ENCODE results near the gene AUP1.
A peak's percentile ranks its signal among the peaks of the same experiment; 100 is the strongest.

The AUP1 gene

DNA sequence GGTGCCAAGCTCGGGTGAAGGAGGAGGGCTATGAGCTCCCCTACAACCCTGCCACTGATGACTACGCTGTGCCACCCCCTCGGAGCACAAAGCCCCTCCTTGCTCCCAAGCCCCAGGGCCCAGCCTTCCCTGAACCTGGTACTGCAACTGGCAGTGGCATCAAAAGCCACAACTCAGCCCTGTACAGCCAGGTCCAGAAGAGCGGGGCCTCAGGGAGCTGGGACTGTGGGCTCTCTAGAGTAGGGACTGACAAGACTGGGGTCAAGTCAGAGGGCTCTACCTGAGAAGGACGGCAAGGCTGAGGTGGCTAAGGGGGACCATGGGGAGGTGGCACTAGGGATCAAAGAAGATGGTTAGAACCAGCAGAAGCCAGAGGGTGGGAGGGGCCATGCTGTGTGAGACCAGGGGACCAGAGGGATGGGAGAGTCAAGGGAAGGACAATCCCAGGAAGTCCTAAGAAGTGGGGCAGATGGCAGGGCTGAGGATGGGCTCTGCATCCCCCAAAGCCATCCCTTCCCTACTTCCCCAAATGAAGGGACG is 27.4 kb upstream of the AUP1 start:
- DNase-seq = no peak

- no peak for DNase-seq
Measured at GRCh38 chr2:74556159-74556558, 26.7 kb upstream of the AUP1 start.

GRCh38 chr2:74555610-74556103 is 26.2 kb upstream of the AUP1 start:
- no peak for DNase-seq

- peak; percentile 62 for DNase-seq
Measured at GRCh38 chr2:74554820-74555531, 25.5 kb upstream of the AUP1 start.

DNA sequence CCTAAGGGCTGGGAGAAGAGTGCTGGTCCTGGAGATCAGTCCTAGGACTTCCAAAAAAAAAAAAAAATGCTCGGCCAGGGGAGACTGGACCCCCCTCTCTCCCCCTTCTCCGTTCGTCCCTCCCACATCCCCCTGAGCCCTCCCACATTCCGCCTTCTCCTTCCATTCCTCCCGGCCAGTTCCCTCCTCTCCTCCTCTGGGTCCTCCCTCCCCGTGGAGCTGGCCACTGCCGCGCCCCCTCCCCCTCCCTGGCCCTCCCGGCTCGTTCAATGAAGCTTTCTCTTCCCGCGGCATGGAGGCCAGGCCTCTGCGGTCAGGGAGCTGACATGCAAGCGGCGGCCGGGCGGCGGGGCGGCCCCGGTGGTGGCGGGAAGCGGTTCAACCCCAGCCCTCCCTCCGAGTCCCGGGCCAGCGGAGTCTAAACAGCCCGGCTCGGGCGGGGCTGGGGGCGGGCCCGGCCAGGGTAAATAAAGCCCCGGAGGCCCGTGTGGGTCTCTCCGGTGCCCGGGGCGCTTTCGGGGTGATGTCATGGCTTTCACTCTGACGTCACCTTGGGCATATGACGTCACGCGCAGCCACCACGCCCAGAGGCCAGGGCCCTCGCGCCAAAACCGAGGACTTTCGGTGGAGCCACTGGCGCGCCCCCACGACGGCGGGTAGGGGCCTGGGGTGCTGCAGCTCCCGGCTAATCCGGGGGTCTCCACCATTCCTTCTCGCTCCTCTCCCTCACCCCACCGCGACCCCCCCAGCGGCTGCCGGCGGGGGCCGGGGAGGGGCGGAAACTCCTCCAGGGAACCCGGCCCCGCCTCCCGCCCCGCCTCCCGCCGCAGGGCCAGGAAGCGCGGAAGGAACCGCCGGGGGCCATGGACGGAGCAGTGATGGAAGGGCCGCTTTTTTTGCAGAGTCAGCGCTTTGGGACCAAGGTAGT is 24.6 kb upstream of the AUP1 start, which contains the start of the genes DOK1 and LOXL3:
TSS of gene DOK1 (plus strand) at position 829 of the 928 bp plus-strand sequence. CDS start at position 864, 35 bp downstream.
TSS of gene LOXL3 (minus strand) at position 51 of the 928 bp plus-strand sequence. CDS start 1,308 bp downstream, outside the sequence.
- DNase-seq = peak; percentile 63

- no peak for DNase-seq
Measured at GRCh38 chr2:74552914-74553811, 23.7 kb upstream of the AUP1 start.

GRCh38 chr2:74551942-74552913 is 22.7 kb upstream of the AUP1 start:
- no peak for DNase-seq

DNA sequence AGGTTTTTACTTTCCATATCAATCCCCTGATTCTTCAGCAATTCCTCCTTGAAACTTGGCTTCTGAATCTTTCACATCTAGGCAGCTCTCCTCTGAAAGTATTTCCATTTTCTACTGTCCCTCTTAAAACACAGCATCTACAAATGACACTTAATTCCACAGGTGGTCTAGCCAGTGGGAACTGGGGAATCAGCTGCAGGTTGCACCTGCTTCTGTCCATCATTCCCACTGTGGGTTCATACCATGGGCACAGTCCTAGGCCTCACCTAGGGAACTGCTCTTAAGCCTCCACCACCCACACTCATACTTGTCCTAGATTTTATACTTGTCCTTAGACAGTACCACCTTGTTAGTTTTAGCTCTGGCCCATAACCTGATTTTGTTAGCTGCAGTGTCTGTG is 22.0 kb upstream of the AUP1 start:
- no peak for DNase-seq

DNA sequence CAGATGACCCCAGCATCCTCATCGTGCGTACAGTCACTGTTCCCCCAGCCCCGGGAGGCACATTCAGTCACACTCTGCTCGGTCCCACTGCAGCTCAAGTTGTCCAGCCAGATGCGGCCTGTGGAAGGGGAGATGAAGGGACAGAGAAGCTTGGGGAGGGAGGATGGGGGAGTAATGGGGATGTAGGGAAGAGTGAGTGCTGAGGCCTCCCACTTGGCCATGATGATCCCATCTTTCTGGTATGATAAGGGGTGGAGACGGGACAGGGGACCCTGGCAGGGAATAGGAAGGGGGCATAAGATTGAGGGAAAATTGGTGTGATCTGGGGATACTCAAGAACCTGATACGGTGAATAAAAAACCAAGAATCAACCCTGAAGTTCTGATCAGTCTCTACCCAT is 20.7 kb upstream of the AUP1 start:
- no peak for DNase-seq

GRCh38 chr2:74548900-74549826 is 19.7 kb upstream of the AUP1 start:
- DNase-seq = peak; percentile 69

GRCh38 chr2:74548285-74548899 is 18.9 kb upstream of the AUP1 start:
- DNase-seq = peak; percentile 49

- DNase-seq = no peak
Measured at GRCh38 chr2:74546004-74546403, 16.5 kb upstream of the AUP1 start.

DNA sequence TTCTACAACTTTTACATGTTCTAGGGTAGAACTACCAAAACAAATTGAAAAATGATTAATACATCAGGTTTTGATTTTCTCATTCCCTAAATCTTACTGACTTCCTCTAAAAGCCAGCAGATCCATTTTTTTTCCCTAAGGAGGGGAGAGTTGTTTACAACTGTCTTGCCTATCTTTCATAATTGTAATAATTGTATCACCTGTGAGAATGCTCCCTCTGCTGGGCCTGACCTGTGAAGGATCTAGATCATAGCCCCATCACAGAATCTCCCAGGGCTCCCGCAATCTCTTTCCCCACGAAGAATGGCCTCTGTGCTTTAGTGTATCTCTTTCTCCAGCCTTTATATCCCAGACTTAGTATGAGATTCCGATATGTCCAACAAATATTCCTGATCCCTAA is 15.1 kb upstream of the AUP1 start:
- no peak for DNase-seq

DNA sequence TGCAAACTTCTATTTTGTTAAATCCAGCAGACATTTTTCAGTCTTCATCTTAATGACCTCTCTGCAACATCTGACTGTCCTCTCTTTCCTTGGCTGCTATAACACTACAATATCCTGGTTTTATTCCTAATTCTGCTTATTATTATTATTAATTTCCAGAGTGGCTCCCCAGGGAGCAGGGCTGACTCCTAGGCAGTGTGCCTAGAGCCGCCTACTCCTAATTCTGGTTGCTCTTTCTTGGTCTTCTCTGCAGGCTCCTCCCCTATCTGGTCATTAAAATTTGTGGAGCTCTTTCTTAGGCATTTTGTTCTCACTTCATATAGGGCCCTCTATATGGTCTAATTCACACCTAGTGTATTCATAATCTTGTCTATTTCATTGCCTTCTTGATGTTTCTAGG is 13.5 kb upstream of the AUP1 start:
- DNase-seq = no peak

- no peak for DNase-seq
Measured at GRCh38 chr2:74540291-74540690, 10.8 kb upstream of the AUP1 start.

GRCh38 chr2:74538881-74539339 is 9.4 kb upstream of the AUP1 start:
- no peak for DNase-seq

DNA sequence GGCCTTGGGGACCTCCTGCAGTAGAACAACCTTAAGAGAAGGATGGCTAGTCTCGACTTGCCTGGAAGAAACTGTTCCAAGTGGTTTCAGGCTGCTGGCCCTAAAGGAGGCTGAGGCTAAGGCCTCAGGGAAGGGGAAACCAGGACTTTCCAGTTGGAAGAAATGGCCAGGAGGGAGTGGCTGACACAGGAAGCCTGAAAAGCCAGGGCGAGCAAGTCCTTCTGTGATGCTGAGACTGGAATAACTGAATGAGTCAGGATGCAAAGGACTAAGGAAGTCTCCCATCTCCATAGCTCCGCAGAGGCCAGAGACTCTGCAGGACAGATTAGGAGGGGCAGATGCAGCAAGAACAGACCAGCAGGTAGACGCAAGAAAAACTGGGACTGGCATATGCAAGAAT is 7.6 kb upstream of the AUP1 start:
- DNase-seq = no peak

DNA sequence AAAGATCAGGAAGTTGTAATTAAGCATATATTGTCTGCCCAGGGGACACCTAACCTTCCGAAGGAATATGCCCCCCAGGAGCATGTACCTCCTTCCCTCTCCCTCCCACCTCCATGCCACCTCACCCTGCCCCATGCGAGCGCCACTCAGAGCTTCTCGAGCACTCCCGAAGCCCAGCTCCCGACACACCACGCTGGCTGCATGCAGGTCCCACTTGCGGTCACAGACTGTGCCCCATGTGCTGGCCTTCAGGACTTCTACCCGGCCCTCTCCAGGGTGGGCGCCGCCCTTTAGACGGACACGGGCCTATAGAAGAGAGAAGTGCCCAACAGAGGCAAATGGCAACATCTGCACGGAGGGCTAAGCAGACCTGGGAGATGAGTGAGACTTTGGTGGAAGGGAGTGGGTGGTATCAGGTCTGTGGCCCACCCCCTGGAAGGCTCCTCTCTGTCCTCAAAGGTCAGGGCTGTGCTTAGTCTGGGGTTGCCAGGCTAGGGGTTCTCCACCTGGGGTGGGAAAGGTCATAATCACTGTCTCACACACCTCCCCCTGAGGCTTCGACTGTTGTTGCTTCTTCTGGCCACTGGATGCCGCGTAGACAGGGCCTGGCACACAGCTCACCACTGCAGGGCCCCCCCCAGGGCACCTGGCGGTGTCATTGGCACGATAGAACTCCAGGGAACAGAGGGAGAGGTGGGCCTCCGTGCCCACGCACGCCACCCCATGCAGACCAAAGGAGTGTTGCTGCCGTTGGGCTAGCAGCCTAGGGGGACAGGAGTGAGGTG is 6.9 kb upstream of the AUP1 start:
- DNase-seq = no peak

All from COR-L47 (cell line).